ENCODE results near the gene PUS3.
"Not testable (repeated sequence)": the region's sequence is repeated elsewhere in the genome, so short reads cannot be mapped to it uniquely, and the experiment has no call there.

PUS3 gene

GRCh38 chr11:125865354-125865753, 37.7 kb downstream of the PUS3 start:
- not testable (repeated sequence) for DNase-seq (ENCODE audit: low spot score)

DNA sequence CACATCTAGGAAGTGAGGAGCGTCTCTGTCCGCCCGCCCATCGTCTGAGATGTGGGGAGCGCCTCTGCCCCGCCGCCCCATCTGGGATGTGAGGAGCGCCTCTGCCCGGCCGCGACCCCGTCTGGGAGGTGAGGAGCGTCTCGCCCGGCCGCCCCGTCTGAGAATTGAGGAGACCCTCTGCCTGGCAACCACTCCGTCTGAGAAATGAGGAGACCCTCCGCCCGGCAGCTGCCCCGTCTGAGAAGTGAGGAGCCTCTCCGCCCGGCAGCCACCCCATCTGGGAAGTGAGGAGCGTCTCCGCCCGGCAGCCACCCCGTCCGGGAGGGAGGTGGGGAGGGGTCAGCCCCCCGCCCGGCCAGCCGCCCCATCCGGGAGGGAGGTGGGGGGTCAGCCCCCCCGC, 40.2 kb downstream of the PUS3 start:
- not testable (repeated sequence) for DNase-seq (ENCODE audit: low spot score)

- DNase-seq (ENCODE audit: low spot score) = not testable (repeated sequence)
Observed at GRCh38 chr11:125857670-125858069, 45.3 kb downstream of the PUS3 start.

- no peak for DNase-seq (ENCODE audit: low spot score)
Observed at GRCh38 chr11:125846188-125846587, 56.8 kb downstream of the PUS3 start.
